Hypothalamus (tissue), 51 donors: ENCODE results near the gene COL28A1.
"Not testable (repeated sequence)": the region's sequence is repeated elsewhere in the genome, so short reads cannot be mapped to it uniquely, and the experiment has no call there.

Source experiments
- DNase-seq, 51 donors: peaks; one replicate each; lab custom pipeline; 2025; lab: John Stamatoyannopoulos, UW

COL28A1 gene

GRCh38 chr7:7563269-7563668, 27.6 kb upstream of the COL28A1 start:
- no peak for DNase-seq

DNA sequence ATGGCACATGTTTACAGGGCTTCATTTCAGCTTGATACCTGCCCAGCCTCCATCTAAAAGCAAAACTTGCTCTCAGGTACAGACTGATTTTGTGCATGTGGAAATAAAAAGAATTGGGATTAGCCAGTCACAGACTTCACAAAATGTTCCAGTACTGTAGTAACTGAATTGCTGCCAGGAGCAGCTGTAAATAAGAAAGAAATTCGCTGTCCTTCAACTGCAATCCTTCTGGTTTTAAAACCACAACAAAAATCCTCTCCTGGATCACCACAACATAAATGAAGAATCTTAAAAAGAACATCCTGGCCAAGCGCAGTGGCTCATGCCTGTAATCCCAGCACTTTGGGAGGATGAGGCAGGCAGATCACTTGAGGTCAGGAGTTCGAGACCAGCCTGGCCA, 27.1 kb upstream of the COL28A1 start:
- no peak for DNase-seq

GRCh38 chr7:7561591-7561990, 25.9 kb upstream of the COL28A1 start:
- DNase-seq = not testable (repeated sequence)

DNA sequence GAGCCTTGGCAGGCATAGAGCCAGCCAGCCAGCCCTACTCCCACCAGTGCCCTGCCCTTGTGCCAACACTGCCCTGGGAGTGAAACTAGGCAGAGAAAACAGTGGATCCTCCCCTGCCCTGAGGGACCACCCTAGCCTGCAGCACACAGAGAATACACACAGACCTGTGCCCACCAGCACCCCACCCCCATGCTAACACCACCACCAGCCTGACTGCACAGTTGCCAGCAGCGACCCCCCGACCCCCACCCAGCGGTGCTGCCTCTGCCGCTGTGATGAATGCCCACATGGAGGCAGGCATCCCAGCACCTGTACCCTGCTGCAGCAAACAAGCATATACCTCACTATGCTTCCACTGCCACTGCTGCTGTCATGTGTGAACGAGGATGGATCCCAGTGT, 21.6 kb upstream of the COL28A1 start:
- no peak for DNase-seq

- DNase-seq = no peak
These were observed 21.2 kb upstream of the COL28A1 start for GRCh38 chr7:7556852-7557251.

GRCh38 chr7:7554649-7555575, 19.2 kb upstream of the COL28A1 start:
- no peak for DNase-seq

DNA sequence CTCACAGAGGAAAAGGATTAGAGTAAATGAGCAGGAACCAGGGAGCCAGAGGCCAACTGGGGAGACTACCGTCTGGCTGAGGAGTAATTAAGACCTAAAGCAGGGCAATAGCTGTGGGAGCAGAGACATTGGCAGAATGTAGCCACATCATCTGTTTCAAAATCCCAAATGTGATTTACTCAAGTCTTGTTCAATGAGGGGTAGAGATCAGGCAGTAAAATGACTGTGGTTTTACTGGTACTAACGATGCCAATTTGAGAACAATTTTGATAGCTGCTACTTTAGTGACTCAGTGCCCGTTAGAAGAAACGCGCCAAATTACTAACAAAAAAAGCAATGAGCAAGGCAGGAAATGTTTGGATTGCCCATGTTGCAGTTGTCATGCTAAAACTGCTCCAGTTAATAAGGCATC, 18.4 kb upstream of the COL28A1 start:
- DNase-seq = no peak

- no peak for DNase-seq
These were observed 17.7 kb upstream of the COL28A1 start for GRCh38 chr7:7553386-7553785.

GRCh38 chr7:7552199-7552598, 16.5 kb upstream of the COL28A1 start:
- no peak for DNase-seq

- no peak for DNase-seq
These were observed 15.0 kb upstream of the COL28A1 start for GRCh38 chr7:7550663-7551062.

GRCh38 chr7:7548407-7548806, 12.7 kb upstream of the COL28A1 start:
- no peak for DNase-seq

- DNase-seq = no peak
These were observed 6.7 kb upstream of the COL28A1 start for GRCh38 chr7:7542251-7542835.

- DNase-seq = no peak
These were observed 4.0 kb upstream of the COL28A1 start for GRCh38 chr7:7539711-7540110.

- no peak for DNase-seq
These were observed 3.5 kb upstream of the COL28A1 start for GRCh38 chr7:7539152-7539551.

- no peak for DNase-seq
These were observed 2.0 kb upstream of the COL28A1 start for GRCh38 chr7:7537711-7538110.

DNA sequence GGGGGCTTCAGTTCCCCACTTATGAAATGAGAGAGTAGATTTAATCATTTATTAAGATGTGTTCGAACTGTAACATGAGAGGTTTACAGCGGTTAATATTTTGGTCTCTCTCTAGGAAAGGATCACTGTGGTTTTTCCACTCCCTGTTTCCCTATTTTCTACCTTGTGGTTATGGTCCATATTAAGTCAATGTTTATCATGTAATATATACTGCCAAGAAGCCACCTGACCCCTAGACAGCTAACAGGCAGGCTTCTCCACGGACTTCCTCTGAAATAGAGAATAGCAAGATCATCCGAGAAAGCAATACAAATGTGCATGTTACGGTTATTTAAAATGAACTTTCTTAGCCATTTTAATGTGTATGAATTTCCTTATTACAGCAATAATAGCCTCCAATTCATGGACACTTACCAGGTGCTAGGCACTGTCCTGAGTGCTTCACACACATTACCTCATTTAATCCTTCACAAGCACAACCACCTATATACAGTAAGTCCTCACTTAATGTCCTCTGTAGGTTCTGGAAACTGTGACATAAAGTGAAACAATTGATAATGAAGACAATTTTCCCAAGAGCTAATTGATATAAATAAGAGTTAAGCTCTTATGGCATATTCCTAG, 835 bp upstream of the COL28A1 start:
- DNase-seq = no peak

GRCh38 chr7:7533831-7534430, 1.7 kb downstream of the COL28A1 start:
- DNase-seq = no peak

DNA sequence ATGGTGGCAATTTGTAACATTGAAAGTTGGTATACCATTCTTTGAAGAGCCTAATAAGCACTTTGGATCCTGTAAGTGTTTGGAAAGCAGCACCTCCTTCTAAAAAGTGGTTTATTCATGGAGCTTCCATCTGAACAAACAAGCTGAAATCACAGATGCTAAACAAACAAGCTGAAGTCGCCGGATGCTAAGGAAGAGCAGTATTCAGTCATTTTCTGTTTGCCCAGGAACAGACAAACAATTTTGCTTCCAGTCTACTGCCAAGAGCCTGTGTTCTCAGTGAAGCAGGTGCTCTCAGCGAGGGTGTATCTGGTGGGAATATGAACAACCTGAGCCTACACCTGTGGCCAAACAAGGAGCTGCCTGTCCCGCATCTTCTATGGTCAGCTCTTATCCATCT, 6.3 kb downstream of the COL28A1 start:
- DNase-seq = no peak

GRCh38 chr7:7527047-7527446, 8.6 kb downstream of the COL28A1 start:
- DNase-seq = no peak

GRCh38 chr7:7526006-7526405, 9.7 kb downstream of the COL28A1 start:
- DNase-seq = no peak

- DNase-seq = no peak
These were observed 11.6 kb downstream of the COL28A1 start for GRCh38 chr7:7524121-7524520.
